ENCODE results near the gene TNNI2. TPM values are rescaled to one million over a fixed set of nuclear protein-coding genes. Genes with fewer than 3 reads are reported as not detected.

The TNNI2 gene
- polyA plus RNA-seq (not detected in 2 replicates), polyA minus RNA-seq (not detected in 2 replicates)

GRCh38 chr11:1838426-1839144 lies at the start of gene TNNI2:
TSS of gene TNNI2 (plus strand) at chr11:1838981. CDS start at chr11:1839697, 716 bp downstream.
- no peaks in the 10 kb centered on the region for H3K79me2 ChIP-seq (replicated peaks; ENCODE audit: insufficient read depth, low read length)
- no peak within 1 kb of the TSS for H2AFZ ChIP-seq (ENCODE audit: low read depth, low read length)
- TF ChIP-seq EZH2 (IDR thresholded peaks at IDR 0.05; ENCODE audit: borderline replicate concordance, insufficient read depth, low read length, poor library complexity, severe bottlenecking) (no peak), CTCF (IDR thresholded peaks at IDR 0.05; ENCODE audit: poor library complexity, severe bottlenecking) (no peak), POLR2AphosphoS5 (IDR thresholded peaks at IDR 0.05) (no peak), EP300 (conservative IDR thresholded peaks at IDR 0.05; ENCODE audit: poor library complexity, severe bottlenecking) (no peak), REST (IDR thresholded peaks at IDR 0.05; ENCODE audit: borderline replicate concordance) (no peak), RAD21 (conservative IDR thresholded peaks at IDR 0.05) (no peak), MXI1 (conservative IDR thresholded peaks at IDR 0.05; ENCODE audit: poor library complexity, severe bottlenecking) (no peak), TAF1 (IDR thresholded peaks at IDR 0.05; ENCODE audit: low read depth) (no peak), SMC3 (conservative IDR thresholded peaks at IDR 0.05; ENCODE audit: poor library complexity) (no peak)

GRCh38 chr11:1791912-1792311 lies 46.9 kb upstream of the TNNI2 start:
- TF ChIP-seq RAD21 (conservative IDR thresholded peaks at IDR 0.05) (no peak), TAF1 (IDR thresholded peaks at IDR 0.05; ENCODE audit: low read depth) (no peak), POLR2AphosphoS5 (IDR thresholded peaks at IDR 0.05) (no peak), EZH2 (IDR thresholded peaks at IDR 0.05; ENCODE audit: borderline replicate concordance, insufficient read depth, low read length, poor library complexity, severe bottlenecking) (no peak), SMC3 (conservative IDR thresholded peaks at IDR 0.05; ENCODE audit: poor library complexity) (no peak), EP300 (conservative IDR thresholded peaks at IDR 0.05; ENCODE audit: poor library complexity, severe bottlenecking) (no peak), MXI1 (conservative IDR thresholded peaks at IDR 0.05; ENCODE audit: poor library complexity, severe bottlenecking) (no peak), REST (IDR thresholded peaks at IDR 0.05; ENCODE audit: borderline replicate concordance) (no peak), CTCF (IDR thresholded peaks at IDR 0.05; ENCODE audit: poor library complexity, severe bottlenecking) (no peak)

More at GRCh38 chr11:1838426-1839144, at the start of gene TNNI2:
- H4K20me1 ChIP-seq (ENCODE audit: insufficient read depth) = no peaks in the 10 kb centered on the region
- H3K36me3 ChIP-seq (ENCODE audit: insufficient read depth, low read length) = no peaks in the 10 kb centered on the region
- no peak within 1 kb of the TSS for H3K27ac ChIP-seq (ENCODE audit: low read length)
- H3K9ac ChIP-seq (ENCODE audit: low read length) = no peak within 1 kb of the TSS
- no peaks in the 10 kb centered on the region for H3K9me2 ChIP-seq (ENCODE audit: insufficient read depth, low read length)
- H3K9me3 ChIP-seq (ENCODE audit: low read length) = no peaks in the 10 kb centered on the region
- no peak within 1 kb of the TSS for H3K4me2 ChIP-seq (ENCODE audit: low read length)
- H3K4me3 ChIP-seq (ENCODE audit: low read length) = no peak within 1 kb of the TSS
- no peaks in the 10 kb centered on the region for H3K27me3 ChIP-seq (ENCODE audit: insufficient read depth, low read depth, low read length)
- H3F3A ChIP-seq (ENCODE audit: insufficient read depth, low read length, poor library complexity, severe bottlenecking) = no peaks in the 10 kb centered on the region

More at GRCh38 chr11:1791912-1792311, 46.9 kb upstream of the TNNI2 start:
- H3K27me3 ChIP-seq (ENCODE audit: insufficient read depth, low read depth, low read length) = no peaks in the 10 kb centered on the region
- no peaks in the 10 kb centered on the region for H3K9me2 ChIP-seq (ENCODE audit: insufficient read depth, low read length)
- no peaks in the 10 kb centered on the region for H3K79me2 ChIP-seq (replicated peaks; ENCODE audit: insufficient read depth, low read length)
- H3K4me2 ChIP-seq (ENCODE audit: low read length) = no peak overlapping the region
- H3K27ac ChIP-seq (ENCODE audit: low read length) = no peak overlapping the region
- no peak overlapping the region for H2AFZ ChIP-seq (ENCODE audit: low read depth, low read length)
- no peaks in the 10 kb centered on the region for H3K9me3 ChIP-seq (ENCODE audit: low read length)
- no peak overlapping the region for H3K4me3 ChIP-seq (ENCODE audit: low read length)
- H3K36me3 ChIP-seq (ENCODE audit: insufficient read depth, low read length) = no peaks in the 10 kb centered on the region
- H3F3A ChIP-seq (ENCODE audit: insufficient read depth, low read length, poor library complexity, severe bottlenecking) = no peaks in the 10 kb centered on the region
- H4K20me1 ChIP-seq (ENCODE audit: insufficient read depth) = no peaks in the 10 kb centered on the region
- H3K9ac ChIP-seq (ENCODE audit: low read length) = no peak overlapping the region
